NK-92 (cell line): ENCODE data around the gene POU3F3.

Experiments used
- DNase-seq: peaks from one replicate; lab custom pipeline; 2025; ENCODE audit not compliant: unreplicated experiment; lab: John Stamatoyannopoulos, UW

The POU3F3 gene

DNA sequence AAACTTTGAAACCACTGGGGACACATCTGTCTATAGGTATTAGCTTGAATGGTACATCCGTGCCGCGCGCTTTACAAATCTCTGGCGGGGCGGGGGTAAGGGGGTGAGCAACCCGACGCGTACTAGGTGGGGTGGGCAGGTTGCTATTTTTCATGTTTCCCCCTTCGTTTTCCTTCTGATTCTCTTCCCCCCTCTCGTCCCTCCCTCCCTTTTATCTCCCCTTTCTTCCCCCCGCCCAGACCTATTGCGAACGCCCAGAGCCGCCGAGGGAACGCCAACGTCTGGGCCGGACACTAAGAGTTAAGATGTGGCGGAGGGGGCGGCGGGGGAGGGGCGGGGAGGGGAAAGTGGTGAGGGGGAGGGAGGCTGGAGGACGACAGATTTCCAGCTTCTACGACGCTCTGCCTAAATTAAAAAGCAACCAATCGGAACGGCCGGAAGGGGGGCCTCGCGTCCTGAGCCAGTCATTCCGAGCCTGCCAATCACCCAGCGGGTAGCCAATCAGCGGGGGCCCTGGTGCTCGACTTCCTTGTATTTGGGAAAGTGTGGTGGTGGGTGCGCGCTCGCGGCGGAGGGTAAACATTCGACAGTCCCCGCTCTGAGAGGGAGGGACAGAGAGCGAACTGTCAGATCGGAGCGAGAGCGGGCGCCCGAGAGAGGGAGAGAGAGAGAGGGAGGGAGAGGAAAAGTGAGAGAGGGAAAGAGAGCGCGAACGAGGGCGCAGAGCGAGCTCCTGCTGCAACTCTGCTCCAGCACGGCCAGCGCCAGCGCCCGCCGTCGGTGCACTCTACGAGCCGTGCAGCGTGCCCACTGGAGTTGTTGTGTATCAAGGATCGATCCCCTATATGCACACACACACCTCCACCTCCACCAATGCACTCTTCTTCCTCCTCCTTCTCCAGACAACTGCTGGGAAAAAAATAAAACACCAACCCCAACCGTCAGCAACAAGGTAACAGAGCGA is at the start of gene POU3F3:
Gene POU3F3, plus strand, starts transcription at position 582 of the 964 bp plus-strand sequence. CDS start 1,396 bp downstream, outside the sequence.
- no peak for DNase-seq

DNA sequence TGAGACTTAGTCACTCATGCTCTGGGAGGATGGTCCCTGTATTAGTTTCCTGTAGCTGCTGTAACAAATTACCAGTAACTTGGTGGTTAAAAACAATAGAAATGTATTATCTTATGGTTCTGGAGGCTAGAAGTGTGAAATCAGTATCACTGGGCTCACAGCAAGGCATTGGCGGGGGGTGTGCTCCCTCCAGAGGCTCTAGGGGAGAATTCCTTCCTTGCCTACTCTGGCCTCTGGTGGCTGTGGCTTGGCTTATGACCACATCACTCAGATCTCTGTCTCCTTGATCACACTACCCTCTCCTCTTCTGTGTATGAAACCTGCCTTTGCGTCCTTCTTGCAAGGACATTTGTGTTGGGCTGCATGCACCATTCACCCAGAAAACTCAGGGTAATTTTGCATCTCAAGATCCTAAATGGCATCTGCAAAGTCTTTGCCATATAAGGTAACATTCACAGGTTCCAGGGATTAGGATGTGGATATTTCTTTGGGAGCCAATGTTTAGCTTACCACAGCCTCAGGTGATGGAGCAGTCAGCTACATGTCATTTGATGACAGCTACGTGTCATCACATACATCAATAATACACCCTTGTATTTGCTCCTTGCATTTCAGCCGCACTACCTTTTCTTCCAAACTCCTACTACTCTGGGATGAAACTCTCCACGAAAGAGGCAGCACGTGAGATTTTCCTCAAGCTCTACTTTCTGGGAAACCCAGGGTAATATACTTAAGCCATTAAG is 49.6 kb upstream of the POU3F3 start:
- no peak for DNase-seq

DNA sequence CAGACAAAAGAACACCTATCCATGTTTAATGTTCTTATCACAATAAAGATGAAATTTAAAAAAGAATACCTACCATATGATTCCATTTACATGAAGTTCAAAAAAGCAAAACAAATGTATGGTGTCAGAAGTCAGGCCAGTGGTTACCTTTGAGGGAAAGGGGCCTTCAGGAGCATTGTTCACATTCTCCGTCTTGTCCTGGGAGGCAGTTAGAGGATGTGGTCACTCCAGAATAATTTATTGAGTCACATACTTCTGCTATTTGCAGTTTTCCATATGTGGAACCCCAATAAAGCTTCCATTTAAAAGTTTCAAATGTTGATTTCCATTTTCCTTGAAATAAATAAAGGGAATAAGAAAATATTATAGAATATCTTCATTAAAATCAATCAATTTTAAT is 41.6 kb upstream of the POU3F3 start:
- no peak for DNase-seq

DNA sequence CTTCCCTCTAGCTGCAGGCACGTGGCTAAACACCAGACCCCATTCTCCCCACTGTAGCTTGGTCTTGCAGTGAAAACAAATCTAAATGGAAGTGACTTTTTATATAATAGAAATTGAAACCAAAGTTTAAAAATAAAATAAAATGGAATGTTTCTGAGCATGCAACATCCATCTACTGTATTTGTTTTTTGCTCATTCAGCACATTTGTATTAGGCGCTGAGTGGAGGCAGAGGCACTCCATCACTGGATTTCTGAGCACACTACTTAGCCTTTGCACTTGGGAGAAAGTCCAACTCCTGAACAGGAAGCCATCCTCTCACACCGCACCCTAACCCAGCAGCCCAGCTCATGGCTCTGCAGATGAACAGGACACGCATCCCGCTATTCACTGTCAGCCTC is 37.8 kb upstream of the POU3F3 start:
- DNase-seq, result no peak

DNA sequence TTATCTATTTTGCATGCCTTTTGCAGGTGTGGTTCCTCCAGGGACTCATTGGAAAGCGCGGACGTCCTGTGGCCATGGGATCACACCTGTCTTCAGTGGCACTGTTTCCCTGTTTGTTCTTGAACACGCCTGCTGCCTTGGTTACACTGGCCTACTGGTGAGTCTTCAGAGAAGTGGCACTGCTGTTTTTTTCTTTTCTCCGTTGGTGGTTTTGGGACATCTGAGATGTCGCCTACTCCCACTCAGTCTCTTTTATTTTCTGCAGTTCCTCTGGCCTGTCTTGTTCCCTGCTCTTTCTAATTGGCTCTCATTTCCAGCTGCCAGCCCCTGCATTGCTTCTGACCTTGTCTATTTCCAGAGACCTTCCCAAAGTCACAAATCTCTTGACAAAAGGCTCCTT is 35.7 kb upstream of the POU3F3 start:
- DNase-seq, result no peak

DNA sequence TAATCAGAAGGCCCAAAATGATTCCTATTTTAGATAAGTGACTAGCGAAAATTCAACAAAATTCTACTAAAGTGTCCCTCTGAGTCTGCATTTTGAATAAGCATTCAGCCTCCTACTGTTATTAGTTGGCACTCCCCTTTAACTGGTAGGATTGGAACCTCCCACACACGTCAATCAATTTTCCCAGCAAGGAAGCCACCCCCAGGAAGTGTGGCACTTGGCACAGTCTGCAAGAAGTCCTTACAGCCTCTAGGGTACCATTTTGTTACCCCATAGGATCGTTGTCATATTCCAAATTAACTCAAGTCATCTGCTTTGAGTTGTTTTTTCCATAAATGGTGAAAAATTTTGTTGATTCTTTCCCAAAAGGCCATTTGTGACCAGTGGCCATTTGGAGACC is 33.8 kb upstream of the POU3F3 start:
- no peak for DNase-seq

DNA sequence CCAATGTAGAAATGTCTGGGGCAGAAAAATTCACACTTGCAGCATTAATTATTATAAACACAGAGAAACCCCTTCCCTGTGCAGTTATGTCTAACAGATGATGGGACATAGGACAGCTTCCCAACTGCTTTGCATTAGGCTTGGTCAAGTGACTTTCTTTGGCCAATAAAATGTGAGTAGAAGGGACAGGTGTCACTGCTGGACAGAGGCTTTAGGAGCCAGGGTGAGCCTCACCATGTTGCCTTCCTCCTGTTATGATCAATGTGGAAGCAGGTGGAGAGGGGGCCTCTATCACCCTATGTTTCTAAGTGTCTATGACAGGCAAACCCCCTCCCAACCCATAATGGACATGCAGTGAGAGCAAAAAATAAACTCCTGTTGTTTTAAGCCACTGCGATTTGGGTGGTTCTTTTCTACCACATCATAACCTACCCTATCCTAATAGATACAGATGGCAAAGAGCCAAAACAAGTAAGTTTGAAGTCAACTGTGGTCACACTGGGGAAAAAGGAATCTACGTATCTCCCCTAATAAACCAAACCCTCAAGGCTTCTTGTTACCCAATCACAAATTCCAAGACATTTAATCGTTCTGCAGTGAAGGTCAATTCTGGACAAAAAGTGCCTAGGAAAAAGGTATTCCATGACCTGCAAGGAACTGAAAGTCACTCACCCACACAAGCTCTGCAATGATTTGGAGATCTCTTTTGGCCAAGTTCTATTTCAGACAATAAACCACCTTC is 28.6 kb upstream of the POU3F3 start:
- DNase-seq, result no peak

DNA sequence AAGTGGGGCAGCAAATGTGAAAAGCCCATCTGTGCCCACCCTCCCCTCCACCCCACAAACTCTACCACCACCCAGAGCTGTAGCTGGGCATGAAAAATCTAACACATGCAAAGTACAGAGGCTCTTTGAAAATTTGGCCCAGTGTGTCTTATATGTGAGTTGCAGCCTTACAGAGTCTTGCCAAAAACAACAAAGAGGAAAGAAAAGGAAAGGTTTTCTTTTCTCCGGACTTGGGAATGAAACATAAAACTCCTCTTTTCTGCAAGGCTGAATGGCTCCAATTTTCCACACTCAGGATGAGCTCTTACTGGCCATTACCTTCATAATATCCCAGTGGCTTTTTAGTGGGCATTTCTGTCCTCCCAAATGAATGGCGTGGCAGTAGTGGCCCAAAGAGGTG is 27.9 kb upstream of the POU3F3 start:
- DNase-seq, result no peak

DNA sequence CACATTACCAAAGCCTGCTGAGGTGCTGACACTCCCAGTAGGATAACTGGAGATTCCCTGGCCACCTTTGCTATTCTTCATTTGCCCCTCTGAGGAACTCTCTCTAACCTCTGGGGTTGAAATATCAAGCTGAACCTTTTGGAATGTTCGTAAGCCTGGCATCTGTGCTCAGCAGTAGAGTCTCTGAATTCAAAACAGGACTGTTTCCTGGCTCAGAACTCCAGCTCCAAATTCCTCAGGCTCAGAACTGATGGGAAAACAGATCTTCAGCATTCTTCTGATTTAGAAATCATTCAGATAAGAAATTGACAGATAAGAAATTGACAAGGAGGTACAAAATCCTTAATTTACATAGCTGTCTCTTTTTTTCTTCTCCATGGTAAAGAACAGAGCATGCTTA is 22.2 kb upstream of the POU3F3 start:
- DNase-seq, result no peak

DNA sequence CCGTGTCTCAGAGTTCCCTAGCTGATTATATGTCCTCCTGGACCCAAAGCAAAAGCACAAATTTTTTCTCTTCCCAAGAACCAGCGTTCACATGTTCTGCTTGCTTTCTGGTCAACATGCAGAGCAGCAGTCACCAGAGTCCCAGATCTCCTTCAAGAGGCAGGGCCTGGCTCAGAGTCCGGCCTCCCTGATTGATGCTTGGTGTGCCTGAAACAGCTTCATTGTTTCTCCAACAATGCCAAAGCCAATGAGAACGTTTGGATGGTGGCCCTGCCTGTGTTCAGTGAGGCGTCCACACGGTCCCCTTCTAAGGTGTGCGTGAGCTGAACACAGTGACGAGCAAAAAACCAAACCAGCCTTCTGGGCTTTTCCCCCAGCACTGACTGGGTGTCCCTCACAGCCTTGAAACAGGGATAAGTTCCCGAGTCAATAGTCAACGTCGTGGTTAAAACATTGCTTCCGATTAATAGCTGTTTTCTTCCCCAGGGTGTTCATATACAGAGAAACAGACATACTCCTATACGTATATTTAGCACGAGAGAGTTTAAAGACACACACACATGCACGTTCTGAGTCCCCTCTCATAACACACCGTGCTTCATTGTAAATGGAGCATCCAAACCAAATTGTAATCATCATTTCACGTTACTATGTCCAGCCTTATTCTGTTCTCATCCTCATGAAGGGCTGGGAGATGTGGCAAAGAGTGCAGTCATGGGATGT is 19.3 kb upstream of the POU3F3 start:
- DNase-seq, result no peak

DNA sequence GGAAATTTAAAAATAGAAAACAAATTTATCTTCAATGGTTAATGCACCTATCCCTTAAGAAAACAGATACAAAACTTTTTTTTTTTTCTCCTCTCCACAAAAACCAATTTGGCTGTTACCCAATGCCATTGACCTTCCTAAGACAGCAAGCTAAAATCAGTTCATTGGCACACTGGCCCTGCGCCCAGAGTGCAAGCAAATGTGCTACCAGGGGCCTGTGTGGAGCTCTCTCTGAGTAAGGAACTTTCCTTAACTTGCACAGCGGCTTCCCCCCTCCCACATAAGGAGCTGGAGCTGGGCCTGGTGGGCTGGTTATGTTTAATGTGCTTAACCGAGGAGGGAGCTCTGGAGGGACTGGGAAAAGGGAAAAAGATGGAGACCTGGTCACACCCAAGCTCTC is 17.6 kb upstream of the POU3F3 start:
- DNase-seq, result no peak

DNA sequence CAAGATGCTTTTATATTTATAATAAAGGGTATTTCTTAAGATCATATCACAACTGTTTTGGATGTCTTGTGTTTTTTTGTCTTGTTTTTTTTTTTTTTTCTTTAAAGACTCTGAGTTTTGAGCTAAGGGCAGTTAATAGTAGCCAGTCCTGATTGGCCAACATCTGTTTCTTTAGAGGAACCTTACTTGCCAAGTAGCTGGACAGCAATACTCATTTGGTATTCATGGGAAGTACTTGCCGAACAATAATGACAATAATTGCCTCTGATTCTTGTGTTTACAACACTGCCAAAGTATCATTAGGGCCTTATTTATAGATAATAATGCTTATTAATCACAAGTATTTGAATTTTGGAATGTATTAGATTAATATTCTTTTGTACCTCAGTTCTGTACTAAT is 17.1 kb upstream of the POU3F3 start:
- no peak for DNase-seq

DNA sequence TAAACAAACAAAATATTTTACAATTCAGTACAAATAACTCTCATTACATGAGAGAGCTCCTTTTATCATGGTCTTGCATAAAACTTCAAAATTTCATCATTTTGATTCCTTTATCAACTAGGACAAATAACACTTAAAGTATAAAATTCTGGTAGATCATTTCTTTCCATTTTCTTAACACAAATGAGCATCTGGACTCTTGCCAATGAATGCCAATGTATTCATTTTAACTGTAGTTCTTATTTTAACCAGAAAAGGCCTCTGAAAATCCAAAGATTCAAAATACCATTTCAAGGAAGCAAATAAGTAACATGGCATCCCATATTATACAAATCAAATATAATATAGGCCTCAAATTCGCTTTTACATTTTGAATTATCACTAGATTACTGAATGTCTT is 13.8 kb upstream of the POU3F3 start:
- no peak for DNase-seq

DNA sequence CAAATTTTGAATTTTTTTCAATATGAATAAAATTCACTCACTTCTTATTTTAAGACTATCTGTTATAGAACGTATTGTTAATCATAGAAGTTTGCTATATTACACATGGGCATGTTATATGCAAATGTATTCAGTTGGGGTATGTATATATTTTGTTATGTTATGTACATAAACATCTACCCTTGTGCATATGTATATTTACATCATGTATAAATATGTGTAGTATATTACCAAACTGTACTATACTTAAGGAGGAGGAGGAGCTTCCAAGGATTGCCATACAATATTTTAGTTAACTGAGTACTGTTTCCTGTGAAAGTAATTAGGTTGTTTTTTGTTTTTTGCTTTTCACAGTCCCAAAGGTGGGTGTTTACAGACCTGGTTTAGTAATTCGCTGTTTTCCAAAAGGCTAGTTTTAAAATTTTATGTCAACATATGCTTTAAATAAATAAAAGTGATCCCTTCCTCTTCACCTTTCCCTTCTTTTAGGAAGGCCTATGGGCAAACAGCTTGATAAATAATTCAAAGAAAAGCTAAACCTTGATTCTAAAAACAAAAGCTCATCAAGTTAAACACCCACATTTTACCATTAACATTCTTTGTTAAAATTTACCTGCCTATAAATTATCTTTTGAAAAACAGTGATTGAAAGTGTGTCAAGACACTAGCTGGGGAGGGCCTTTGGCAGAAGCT is 12.9 kb upstream of the POU3F3 start:
- DNase-seq, result no peak

DNA sequence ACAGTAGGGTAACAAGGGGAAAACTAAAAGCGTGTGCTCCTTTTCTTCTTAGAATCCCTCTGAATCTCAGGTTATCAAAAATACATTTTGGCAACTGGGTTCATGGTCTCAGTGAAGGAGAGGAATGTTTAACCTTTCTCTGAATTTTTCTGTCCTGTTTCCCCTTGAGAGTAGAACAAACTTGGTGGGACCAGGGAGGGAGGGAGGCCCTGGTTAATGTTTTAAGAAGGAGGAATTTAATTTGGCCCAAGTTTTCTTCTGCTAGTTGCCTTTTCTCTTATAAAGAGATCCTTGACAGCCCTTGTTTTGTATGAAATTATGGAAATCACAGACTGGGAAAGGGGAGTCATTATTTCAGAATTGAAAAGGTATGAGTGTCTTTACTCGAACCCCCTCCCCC is 12.2 kb upstream of the POU3F3 start:
- DNase-seq, result no peak

DNA sequence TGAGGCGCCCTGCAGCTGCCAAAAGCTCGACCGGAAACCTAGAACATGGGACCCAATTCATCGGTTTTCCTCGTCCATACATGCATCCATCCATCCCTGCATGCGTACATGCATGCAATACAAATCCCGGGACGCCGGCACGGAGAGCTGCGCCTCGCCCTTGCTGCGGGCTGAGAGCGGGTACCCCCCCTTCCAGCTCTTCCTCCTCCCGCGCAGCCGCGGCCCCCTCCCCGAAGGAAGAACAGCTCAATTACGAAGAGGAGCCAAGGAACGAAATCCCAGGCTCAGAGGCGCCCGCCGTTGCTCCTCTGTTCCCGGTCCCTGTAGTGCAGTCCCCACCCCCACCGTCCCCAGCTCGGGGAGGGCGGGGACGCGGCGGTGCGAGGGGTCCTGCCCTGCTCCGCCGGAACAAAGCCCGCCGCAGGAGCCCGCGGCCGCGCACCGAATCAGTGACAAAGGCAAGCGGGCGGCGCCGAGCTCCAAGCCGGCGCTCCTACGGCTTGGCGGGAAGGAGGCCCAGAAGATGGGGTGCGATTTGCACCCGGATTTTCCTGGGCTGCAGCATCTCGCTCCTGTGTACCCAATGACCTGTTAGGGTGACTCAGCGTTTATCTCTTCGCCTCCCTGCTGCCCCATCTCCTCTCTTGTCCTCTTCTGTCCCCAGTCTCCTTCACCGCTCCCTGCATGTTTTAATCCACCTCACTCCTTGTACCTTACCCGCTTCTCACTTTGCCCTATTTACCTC is 8.9 kb upstream of the POU3F3 start:
- no peak for DNase-seq

DNA sequence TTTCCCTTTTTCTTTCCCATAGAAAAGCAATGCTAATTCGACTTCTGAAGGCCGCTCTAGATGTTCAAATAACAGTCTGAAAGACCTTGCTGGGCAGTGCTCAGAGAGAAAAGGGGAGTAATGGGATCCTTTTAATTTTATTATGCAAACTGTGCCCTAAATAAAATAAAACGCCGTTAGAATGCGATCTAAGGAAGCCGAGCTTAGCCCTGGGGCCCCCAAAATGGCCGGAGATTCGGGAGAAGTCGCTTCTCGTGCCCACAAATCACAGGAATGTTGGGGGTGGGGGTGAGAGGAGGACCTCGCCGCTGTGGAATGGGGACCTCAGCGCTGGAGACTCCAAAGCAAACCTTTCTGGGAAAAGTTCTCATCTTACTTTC is 8.4 kb upstream of the POU3F3 start:
- DNase-seq, result no peak

DNA sequence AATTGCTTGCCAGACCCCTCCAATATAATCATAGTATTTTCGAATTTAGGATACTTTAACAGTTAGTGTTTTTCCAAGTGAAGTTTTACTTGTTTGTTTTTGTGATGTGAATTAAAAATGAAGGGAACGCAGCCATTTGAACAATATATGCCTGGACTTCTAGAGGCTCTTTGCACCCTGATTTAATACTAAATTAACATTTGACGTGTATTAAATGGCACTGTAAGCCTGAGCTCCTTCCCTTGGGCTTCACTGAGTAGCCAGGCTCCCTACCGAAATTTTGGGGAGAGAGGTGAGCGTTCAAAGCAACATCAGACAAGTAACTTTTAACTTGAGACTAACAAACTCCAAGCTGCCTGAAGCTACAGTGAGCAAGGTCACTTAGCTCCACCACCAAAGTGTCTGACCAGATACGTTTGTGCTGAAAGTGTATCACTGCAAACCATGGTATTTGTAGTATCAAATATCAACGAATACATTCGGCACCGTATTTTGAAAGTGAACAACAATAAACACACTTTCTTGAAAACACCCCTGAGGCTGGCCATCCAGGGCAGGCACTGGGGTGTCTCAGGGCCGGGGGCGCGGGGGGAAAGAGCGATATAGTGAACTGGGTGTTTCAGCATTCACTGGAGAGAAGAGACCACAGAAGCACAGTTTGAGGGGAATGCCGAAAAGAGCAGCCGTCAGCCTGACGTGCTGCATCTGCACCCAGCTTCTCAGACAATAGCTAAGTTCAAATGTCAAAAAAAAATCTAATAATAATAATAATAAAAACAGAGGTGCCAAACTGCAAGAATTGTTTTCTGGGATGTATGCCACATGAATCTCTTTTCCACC is 7.7 kb upstream of the POU3F3 start:
- DNase-seq, result no peak
